EH (cell line): ENCODE measurements around the gene AMOTL2.

ENCODE experiments used
- DNase-seq: peaks from one replicate; pipeline ENCODE4 v3.0.0-alpha.2; 2015; ENCODE audit warnings: low read depth

Gene AMOTL2

GRCh38 chr3:134366221-134366927 lies 7.9 kb downstream of the AMOTL2 start:
- peak; percentile 57 for DNase-seq

DNA sequence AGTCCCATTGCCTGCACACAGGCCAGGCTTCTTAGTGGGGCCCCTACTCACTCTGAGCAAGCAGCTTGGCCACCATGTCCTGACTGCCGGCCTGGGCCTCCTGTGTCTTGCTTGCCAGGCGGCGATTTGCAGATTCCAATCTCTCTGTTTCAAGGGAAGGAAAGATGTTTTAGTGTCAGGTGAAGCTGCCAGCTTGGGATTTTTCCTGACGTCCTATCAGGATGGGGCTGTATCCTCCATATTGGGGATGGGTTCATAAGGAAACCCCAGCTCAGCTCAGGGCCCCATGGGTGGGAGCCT lies 8.5 kb downstream of the AMOTL2 start:
- no peak for DNase-seq

DNA sequence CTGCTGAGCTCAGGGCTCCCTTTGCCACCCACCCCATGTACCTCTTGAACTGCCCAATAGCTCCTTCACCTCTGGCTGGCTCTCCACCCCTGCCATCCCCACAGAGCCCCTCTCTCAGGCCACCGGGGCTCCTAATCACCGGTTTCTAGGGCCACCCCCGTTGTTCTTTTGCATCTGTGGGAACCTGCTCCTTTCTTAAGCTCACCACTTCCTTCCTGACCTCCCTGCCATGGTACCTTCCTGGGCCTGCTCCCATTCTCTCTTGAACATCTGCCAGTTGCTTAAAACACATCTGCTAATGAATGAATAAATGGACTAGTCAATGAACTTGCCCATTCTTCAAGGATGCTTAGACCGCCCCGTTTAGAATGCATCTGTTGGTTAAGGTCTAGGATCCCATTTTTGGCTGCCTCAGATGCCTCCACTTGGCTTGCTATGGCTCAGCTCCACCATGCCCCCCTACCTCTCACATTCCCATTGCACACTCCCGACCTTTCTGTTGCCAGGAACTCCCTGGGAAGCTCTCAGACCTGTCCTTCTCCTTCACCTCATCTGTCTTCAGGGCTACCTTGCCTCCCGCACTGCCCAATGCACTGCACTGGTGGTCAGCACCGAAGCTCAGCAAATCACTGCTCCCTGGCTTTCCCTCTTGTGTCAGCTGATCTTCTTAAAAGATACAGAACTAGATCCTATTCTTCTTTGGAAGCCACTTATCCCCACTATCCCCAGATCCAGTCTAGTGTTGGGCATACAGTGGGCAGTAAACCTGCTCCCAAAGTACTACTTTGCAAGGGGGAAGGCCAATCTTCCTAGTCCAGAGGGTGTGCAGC lies 9.1 kb downstream of the AMOTL2 start:
- DNase-seq = peak; percentile 68

DNA sequence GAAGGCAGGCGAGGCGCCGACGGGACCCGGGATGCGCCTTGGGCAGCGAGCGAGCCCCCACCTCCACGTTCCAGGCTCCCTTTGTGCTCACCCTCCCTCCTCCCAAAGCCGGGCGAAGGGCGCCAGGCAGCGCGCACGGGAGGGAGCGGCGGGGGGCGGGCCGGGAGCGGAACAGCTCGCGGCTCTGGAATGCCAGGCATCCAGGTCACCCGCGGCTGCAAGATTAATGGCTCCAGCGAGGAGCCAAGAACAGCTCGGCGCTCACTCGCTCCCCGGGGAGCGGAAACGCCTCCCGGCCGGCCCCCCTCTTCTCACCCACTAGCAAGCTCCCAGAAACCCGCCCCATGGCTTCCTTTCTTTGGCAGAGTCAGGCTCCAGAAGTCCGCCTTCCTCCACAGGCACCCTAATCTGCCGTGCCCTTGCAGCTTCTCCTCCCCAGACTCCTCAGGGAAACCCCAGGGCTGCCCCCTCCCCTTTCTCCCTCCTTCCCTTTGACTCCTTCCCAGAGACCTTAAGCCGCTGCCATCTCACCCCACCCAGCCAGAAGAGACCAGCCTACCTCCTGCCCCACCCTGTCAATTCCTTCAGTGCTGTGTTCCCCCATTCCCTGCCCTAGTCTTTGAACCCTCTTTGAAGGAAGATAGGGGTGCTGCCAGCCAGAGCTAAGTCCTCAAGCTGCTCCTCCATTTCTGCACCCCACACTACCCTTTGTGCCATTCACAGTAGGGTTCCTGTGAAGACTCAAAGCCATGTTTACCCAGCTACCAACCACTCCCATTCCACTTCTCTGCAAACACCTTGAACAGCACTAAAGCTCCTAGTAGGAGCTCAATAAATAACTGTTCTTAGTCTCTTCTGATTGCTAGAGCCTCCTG lies 9.9 kb downstream of the AMOTL2 start:
- peak; percentile 99 for DNase-seq

DNA sequence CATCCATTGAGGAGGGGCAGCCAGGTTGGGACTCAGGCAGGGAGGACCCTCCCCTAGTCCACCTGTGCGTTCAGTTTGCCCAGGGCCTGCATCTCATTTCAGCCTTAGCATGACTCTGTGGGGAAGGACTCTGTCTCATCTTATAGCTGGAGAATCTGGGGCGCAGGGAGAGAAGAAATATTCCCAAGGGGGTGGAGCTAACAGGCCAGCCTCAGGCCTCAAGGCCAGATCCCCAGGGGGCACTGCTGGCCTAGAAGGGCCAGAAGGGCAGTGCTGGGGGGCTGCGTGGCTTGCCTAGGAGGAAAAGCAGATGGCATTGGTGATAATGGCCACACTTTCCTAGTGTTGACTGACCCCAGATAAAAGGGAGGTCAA lies 10.9 kb downstream of the AMOTL2 start:
- peak; percentile 59 for DNase-seq

- peak; percentile 32 for DNase-seq
Measured at GRCh38 chr3:134362670-134363380, 11.4 kb downstream of the AMOTL2 start.

DNA sequence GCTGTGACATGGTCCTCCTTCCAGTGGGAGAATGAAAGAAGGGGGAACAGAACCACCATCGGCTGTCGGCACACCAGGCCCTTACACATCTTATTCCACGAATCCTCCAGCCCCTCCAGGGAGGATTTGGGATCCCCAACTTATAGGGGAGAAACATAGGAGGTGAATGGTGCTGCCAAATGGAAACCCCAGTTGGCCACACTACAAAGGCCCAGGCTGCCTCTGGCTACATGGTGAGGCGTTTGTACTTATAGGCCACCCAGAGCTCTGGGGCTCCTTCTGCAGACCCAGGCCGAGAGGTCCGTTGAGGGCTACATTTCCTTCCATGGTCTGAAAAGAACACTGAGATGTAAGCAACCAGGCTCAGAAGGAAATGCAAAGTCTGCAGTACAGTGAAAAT lies 12.0 kb downstream of the AMOTL2 start:
- DNase-seq = peak; percentile 21

GRCh38 chr3:134361162-134361835 lies 12.9 kb downstream of the AMOTL2 start:
- peak; percentile 33 for DNase-seq

GRCh38 chr3:134360046-134360445 lies 14.2 kb downstream of the AMOTL2 start:
- peak; percentile 46 for DNase-seq

- peak; percentile 51 for DNase-seq
Measured at GRCh38 chr3:134359121-134360010, 14.9 kb downstream of the AMOTL2 start.

GRCh38 chr3:134357914-134358811 lies 16.1 kb downstream of the AMOTL2 start:
- DNase-seq = peak; percentile 100

DNA sequence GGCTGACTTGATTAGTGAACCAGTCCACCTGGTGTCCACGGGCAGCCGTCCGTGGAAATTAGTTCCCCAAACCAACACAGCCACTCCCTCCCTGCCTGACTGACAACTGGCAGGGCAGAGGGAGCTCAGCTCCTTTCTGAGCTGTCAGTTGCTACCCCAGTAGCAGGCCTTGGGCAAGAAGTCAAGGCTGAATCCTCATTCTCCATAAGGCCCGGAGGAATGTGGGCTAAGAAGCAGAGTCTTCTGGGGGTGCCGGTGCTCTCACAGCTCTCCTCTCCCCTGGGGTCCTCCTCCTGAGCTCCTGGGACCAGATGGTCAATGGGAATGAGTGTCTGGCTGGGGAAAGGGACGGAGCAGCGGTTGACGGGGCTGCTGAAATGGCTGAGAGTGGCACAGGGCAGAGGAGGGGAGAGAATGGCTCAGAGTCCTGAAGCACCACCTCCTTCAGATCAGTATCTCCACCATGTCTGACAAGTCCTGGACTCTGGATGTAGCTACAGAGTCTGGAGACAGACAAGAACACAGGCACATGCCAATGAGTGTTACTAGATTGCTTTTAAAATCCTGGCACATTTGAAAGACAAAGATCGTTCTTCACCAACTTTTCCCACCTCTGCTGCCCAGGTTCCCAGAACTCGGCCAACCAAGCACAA lies 16.9 kb downstream of the AMOTL2 start:
- DNase-seq = no peak

DNA sequence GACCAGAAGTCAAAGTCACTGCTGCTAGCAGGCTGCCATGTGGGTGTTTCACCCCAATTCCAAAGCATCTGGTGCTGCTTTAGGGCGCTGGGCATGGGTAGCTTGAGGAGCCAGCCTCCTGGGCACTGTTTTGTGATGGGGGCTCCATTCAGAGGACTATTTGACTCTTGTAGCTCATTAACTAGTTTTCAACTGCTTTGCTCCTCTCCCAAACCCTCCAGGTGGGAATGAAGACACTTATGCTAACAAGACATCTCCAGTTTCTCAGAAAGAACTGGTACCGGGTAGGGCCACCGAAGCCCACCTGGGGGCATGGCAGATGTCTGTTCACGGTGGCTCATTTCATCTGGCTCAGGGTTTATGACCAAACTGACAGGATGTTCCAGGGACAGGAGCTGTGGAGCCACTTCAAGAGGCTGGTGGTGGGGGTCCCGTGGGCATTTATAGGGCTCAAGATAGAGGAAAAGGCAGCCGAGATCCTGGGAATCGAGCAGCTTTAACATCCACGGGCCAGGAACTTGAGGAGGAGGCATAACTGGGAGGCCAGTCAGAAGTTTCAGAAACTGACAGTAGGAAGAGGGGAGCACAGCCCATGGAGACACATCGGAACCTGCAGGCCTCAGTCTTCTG lies 17.7 kb downstream of the AMOTL2 start:
- DNase-seq = peak; percentile 30

DNA sequence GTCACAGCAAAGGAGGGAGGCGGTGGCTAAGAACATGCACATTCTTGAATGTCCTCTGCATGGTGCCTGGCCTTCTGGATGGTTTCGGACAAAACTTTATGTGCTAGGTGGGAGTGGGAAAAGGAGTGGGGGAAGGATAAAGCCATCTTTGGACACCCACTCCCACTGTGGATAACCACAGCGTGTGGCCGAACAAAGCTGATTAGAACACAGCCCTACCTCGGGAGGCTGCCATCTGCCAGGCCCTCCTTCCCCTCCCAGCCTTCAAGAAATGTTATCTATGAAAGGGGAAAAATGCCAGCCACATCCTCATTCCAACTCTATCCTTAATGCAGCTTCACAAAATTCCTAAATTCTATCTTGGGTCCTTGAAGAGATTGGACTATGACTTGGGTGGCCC lies 18.8 kb downstream of the AMOTL2 start:
- DNase-seq = peak; percentile 50

GRCh38 chr3:134354612-134355251 lies 19.5 kb downstream of the AMOTL2 start:
- peak; percentile 64 for DNase-seq

DNA sequence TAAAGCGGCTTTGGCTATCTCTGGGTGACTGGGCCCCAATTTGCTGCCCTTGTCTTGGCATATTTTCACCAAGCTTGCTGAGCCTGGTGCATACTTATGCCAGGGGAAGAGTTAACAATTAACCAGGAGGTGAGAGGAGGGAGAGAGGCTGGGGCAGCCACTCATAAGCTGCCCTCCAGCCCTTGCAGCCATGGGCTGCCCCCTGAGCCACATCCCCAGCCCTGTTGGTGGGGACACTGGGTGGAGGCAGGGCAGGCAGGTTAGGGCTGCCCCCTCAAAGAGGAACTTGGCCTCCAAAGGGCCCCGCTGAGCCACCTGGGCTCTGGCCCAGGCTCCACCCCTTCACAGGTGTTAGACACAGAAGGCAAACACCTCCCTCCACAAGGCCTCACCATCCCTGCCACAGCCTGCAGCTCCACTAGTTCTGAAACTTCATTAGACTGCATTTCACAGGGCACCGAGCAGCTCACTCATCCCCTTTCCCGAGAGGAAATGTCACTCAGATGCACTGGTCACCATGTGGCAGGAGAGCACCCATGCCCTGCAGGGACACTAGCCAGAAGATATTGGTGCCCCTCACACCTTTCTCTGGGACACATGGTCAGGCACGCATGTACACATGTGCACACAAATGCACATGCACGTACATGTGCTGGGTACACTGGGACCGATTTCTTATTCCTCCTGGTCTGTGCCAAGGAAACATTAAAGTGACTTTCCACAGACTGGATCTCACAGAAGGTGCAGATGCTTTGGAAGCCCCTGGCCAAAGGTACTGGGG lies 20.2 kb downstream of the AMOTL2 start:
- DNase-seq = peak; percentile 66
